DND-41 (cell line): ENCODE measurements around the gene DIAPH2.

ENCODE experiments used
- EZH2 ChIP-seq: IDR thresholded peaks from 3 replicates; pipeline ENCODE4 v1.6.1; 2012; ENCODE audit warnings: borderline replicate concordance, low read depth, mild to moderate bottlenecking, moderate library complexity, low read length, inconsistent platforms; ENCODE audit not compliant: severe bottlenecking
- TF ChIP-seq, protein P1 (sequence below): IDR thresholded peaks from 2 replicates; pipeline ENCODE4 v1.5.1; 2012; ENCODE audit warnings: borderline replicate concordance, low read length, moderate library complexity, mild to moderate bottlenecking; ENCODE audit not compliant: poor library complexity, severe bottlenecking; ENCODE audit errors: extremely low read depth

- TF ChIP-seq, protein P1, sequence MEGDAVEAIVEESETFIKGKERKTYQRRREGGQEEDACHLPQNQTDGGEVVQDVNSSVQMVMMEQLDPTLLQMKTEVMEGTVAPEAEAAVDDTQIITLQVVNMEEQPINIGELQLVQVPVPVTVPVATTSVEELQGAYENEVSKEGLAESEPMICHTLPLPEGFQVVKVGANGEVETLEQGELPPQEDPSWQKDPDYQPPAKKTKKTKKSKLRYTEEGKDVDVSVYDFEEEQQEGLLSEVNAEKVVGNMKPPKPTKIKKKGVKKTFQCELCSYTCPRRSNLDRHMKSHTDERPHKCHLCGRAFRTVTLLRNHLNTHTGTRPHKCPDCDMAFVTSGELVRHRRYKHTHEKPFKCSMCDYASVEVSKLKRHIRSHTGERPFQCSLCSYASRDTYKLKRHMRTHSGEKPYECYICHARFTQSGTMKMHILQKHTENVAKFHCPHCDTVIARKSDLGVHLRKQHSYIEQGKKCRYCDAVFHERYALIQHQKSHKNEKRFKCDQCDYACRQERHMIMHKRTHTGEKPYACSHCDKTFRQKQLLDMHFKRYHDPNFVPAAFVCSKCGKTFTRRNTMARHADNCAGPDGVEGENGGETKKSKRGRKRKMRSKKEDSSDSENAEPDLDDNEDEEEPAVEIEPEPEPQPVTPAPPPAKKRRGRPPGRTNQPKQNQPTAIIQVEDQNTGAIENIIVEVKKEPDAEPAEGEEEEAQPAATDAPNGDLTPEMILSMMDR: no peak
- TF ChIP-seq EZH2: no peak
Observed at GRCh38 chrX:97529536-97530200, 845.0 kb downstream of the DIAPH2 start.
